ENCODE measurements around the gene PKNOX2. TPM values are rescaled to one million over a fixed set of nuclear protein-coding genes. Genes with fewer than 3 reads are reported as not detected.
A peak's percentile ranks its signal among the peaks of the same experiment; 100 is the strongest.

The PKNOX2 gene
- total RNA-seq, 2 donors from 2014 or later, result 4.0 to 6.9 TPM

DNA sequence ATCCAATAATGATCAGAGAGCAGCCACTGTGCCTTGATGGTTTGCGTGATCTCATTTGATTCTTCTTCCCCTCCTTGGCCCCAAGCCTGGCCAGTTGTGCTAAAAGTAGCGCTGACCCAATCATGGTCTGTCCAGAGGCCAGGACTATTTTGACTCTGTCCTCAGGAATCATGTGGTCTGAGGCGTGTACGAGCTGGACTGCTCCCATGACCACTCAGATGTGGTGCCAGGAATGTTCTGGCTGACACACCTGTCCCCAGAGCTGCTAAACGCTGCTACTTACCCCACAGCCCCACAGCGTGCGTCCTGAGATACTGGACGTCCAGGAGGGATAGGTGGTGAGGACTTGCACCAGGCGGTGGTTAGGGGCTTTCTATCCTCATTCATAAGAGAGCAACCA is 261.1 kb downstream of the PKNOX2 start:
- H3K27me3 Mint-ChIP-seq (ENCODE audit: insufficient read depth), result peaks cover 22% of the 10 kb centered on the region
- no peak overlapping the region for H3K27ac Mint-ChIP-seq
- H3K36me3 Mint-ChIP-seq (ENCODE audit: low read depth), result no peaks in the 10 kb centered on the region
- TF ChIP-seq, protein P1, sequence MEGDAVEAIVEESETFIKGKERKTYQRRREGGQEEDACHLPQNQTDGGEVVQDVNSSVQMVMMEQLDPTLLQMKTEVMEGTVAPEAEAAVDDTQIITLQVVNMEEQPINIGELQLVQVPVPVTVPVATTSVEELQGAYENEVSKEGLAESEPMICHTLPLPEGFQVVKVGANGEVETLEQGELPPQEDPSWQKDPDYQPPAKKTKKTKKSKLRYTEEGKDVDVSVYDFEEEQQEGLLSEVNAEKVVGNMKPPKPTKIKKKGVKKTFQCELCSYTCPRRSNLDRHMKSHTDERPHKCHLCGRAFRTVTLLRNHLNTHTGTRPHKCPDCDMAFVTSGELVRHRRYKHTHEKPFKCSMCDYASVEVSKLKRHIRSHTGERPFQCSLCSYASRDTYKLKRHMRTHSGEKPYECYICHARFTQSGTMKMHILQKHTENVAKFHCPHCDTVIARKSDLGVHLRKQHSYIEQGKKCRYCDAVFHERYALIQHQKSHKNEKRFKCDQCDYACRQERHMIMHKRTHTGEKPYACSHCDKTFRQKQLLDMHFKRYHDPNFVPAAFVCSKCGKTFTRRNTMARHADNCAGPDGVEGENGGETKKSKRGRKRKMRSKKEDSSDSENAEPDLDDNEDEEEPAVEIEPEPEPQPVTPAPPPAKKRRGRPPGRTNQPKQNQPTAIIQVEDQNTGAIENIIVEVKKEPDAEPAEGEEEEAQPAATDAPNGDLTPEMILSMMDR (conservative IDR thresholded peaks at IDR 0.05), result no peak
- DNase-seq, result no peak
- Histone ChIP-seq H3K9ac (ENCODE audit: extremely low read depth, low read length, poor library complexity, severe bottlenecking) (no peak overlapping the region), H3K27ac (ENCODE audit: low read depth, low read length) (no peak overlapping the region), H3K36me3 (ENCODE audit: control insufficient read depth, insufficient read depth, low read length) (no peaks in the 10 kb centered on the region), H3K27me3 (ENCODE audit: control insufficient read depth, insufficient read depth, low read length, poor library complexity, severe bottlenecking) (peaks cover 20% of the 10 kb centered on the region), H3K9me3 (ENCODE audit: control insufficient read depth, low read length) (no peaks in the 10 kb centered on the region), H3K4me1 (ENCODE audit: control insufficient read depth, insufficient read depth, low read length) (no peaks in the 10 kb centered on the region), H3K4me3 (ENCODE audit: low read length) (no peak overlapping the region)
- H3K9me3 Mint-ChIP-seq, result no peaks in the 10 kb centered on the region
- WGBS, 2 experiments (ENCODE audit: insufficient coverage in 1 of 2, insufficient read length in 1 of 2), result 94 to 100% methylated on average over 4 to 8 of the region's 9 CpGs
- H3K4me3 Mint-ChIP-seq, result no peak overlapping the region
- peaks cover 2% of the 10 kb centered on the region for H3K4me1 Mint-ChIP-seq

DNA sequence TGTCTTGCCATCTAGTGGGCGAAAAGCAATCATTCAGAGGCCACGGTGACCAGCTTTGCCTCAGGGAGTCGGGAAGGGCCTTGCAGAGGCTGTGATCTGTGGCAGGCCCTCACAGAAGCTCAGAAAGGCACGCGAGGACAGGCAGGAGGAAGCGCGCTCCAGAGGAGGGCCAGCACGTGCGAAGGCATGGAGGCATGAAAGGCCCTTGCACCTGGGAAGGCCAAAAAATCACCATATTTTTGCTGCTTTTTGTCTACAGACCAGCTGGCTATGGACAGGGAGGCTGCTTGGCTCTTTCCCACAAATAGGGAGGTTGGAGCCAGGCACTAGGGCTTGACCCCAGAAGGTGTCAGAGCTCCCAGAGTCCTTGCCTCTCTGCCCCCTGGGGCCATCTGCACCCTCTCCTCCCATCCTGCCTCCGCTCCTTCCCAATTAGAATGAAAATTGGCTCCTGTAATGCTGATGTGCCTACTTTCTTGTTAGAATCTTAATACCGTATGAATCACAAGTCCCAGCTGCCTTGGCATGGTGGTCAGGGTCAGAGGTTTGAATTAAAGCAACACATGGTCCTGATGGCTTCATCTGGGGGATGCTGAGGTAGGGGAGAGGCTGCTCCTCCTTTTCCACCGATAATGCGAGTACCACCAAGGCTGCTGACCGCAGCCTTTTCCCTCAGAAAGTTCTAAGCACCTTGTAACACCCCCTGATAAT is 262.4 kb downstream of the PKNOX2 start:
- Mint-ChIP-seq H3K36me3 (ENCODE audit: low read depth) (no peaks in the 10 kb centered on the region), H3K4me3 (no peak overlapping the region), H3K27ac (no peak overlapping the region), H3K4me1 (peaks cover 2% of the 10 kb centered on the region), H3K27me3 (ENCODE audit: insufficient read depth) (peaks cover 12% of the 10 kb centered on the region), H3K9me3 (no peaks in the 10 kb centered on the region)
- DNase-seq, result peak; percentile 55
- Histone ChIP-seq H3K9me3 (ENCODE audit: control insufficient read depth, low read length) (no peaks in the 10 kb centered on the region), H3K9ac (ENCODE audit: extremely low read depth, low read length, poor library complexity, severe bottlenecking) (no peak overlapping the region), H3K36me3 (ENCODE audit: control insufficient read depth, insufficient read depth, low read length) (no peaks in the 10 kb centered on the region), H3K4me3 (ENCODE audit: low read length) (no peak overlapping the region), H3K27me3 (ENCODE audit: control insufficient read depth, insufficient read depth, low read length, poor library complexity, severe bottlenecking) (peaks cover 12% of the 10 kb centered on the region), H3K4me1 (ENCODE audit: control insufficient read depth, insufficient read depth, low read length) (no peaks in the 10 kb centered on the region), H3K27ac (ENCODE audit: low read depth, low read length) (no peak overlapping the region)
- TF ChIP-seq, protein P1 (conservative IDR thresholded peaks at IDR 0.05), result peak; percentile 24
- 86 to 88% methylated on average over 12 to 14 of the region's 14 CpGs for WGBS, 2 experiments (ENCODE audit: insufficient coverage in 1 of 2, insufficient read length in 1 of 2)

DNA sequence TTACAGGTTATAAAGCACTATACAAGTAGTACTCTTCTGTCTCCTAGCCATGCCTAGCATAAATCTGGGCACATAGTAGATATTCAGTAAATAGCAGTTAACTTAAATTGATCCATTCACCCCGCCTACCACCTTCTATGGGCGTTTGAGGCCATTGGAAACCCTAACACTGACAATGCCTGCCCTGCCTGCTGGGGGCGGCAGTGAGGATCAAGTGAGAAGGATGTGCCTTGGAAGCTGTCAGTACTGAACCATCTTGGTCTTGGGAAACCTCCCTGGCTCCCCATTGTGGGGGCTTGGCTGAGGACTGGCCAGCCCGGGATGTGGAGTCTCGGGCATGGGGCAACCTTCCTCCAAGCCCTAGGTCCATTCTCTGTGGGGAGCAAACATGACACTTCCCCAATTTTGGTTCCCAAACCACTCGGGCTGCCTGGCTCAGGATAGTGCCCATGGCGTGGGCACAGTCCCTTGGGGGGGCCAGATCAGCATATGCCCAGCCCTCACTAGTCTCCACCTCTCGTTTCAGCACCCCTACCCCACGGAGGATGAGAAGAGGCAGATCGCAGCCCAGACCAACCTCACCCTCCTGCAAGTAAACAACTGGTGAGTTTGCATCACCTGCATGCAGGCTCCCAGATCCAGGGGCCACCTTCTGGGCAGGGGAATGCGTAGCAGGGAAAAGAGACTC is 264.1 kb downstream of the PKNOX2 start:
- DNase-seq, result peak; percentile 63
- Mint-ChIP-seq H3K4me3 (no peak overlapping the region), H3K27ac (no peak overlapping the region), H3K4me1 (peaks cover 7% of the 10 kb centered on the region), H3K36me3 (ENCODE audit: low read depth) (no peaks in the 10 kb centered on the region), H3K9me3 (no peaks in the 10 kb centered on the region), H3K27me3 (ENCODE audit: insufficient read depth) (peaks cover 12% of the 10 kb centered on the region)
- Histone ChIP-seq H3K27me3 (ENCODE audit: control insufficient read depth, insufficient read depth, low read length, poor library complexity, severe bottlenecking) (peaks cover 12% of the 10 kb centered on the region), H3K9me3 (ENCODE audit: control insufficient read depth, low read length) (no peaks in the 10 kb centered on the region), H3K27ac (ENCODE audit: low read depth, low read length) (no peak overlapping the region), H3K4me3 (ENCODE audit: low read length) (no peak overlapping the region), H3K4me1 (ENCODE audit: control insufficient read depth, insufficient read depth, low read length) (no peaks in the 10 kb centered on the region), H3K36me3 (ENCODE audit: control insufficient read depth, insufficient read depth, low read length) (no peaks in the 10 kb centered on the region), H3K9ac (ENCODE audit: extremely low read depth, low read length, poor library complexity, severe bottlenecking) (no peak overlapping the region)
- 75 to 84% methylated on average over 6 to 11 of the region's 11 CpGs for WGBS, 2 experiments (ENCODE audit: insufficient coverage in 1 of 2, insufficient read length in 1 of 2)
- TF ChIP-seq, protein P1 (conservative IDR thresholded peaks at IDR 0.05), result no peak

Data from endodermal cell (in vitro differentiated cells).